ENCODE measurements around the gene RPL32.

The RPL32 gene

DNA sequence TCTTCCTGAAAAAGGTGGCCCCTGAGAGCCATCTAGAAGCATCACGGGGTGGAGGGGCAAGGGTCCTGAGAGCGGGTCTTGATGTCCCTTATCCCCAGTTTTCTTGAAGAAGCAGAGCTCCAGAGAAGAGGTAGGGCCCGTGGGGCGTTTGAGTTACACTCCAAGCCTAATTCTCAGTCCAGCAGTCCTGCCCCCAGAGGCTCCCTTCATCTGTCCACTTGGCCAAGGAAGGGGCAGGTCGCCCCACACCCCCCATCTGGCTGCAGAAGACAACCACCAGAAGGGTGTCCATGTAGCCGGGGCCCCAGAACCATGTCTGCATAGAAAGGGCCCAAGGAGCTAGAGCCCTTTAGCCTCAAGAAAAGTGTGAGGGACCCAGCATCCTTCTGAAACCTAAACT is 25.5 kb upstream of the RPL32 start:
- no peaks in the 10 kb centered on the region for H3K36me3 ChIP-seq (ENCODE audit: low read depth)
- no peak overlapping the region for H3K4me3 ChIP-seq (ENCODE audit: severe bottlenecking)
- H3K27me3 ChIP-seq (ENCODE audit: insufficient read depth, poor library complexity, severe bottlenecking) = no peaks in the 10 kb centered on the region
- no peak for TF ChIP-seq CTCF (IDR thresholded peaks at IDR 0.05; ENCODE audit: poor library complexity, severe bottlenecking)
- H3K9me3 ChIP-seq (ENCODE audit: severe bottlenecking) = peaks cover 3% of the 10 kb centered on the region
- ATAC-seq (ENCODE audit: low read depth) (no peak), DNase-seq (ENCODE audit: low spot score) (no peak)
- H3K4me1 ChIP-seq (ENCODE audit: insufficient read depth, poor library complexity, severe bottlenecking) = no peaks in the 10 kb centered on the region
- H3K27ac ChIP-seq (ENCODE audit: poor library complexity, severe bottlenecking) = no peak overlapping the region

GRCh38 chr3:12865271-12865670 is 23.9 kb upstream of the RPL32 start:
- TF ChIP-seq CTCF (IDR thresholded peaks at IDR 0.05; ENCODE audit: poor library complexity, severe bottlenecking) = no peak
- H3K4me1 ChIP-seq (ENCODE audit: insufficient read depth, poor library complexity, severe bottlenecking) = no peaks in the 10 kb centered on the region
- no peaks in the 10 kb centered on the region for H3K36me3 ChIP-seq (ENCODE audit: low read depth)
- ATAC-seq (ENCODE audit: low read depth) = no peak
- no peak for DNase-seq (ENCODE audit: low spot score)
- H3K27me3 ChIP-seq (ENCODE audit: insufficient read depth, poor library complexity, severe bottlenecking) = no peaks in the 10 kb centered on the region
- H3K9me3 ChIP-seq (ENCODE audit: severe bottlenecking) = peaks cover 3% of the 10 kb centered on the region
- H3K27ac ChIP-seq (ENCODE audit: poor library complexity, severe bottlenecking) = no peak overlapping the region
- no peak overlapping the region for H3K4me3 ChIP-seq (ENCODE audit: severe bottlenecking)

GRCh38 chr3:12862387-12862786 is 21.0 kb upstream of the RPL32 start:
- TF ChIP-seq CTCF (IDR thresholded peaks at IDR 0.05; ENCODE audit: poor library complexity, severe bottlenecking) = no peak
- ATAC-seq (ENCODE audit: low read depth) = no peak

GRCh38 chr3:12861611-12862010 is 20.2 kb upstream of the RPL32 start:
- H3K9me3 ChIP-seq (ENCODE audit: severe bottlenecking) = peaks cover 3% of the 10 kb centered on the region
- H3K27ac ChIP-seq (ENCODE audit: poor library complexity, severe bottlenecking) = no peak overlapping the region
- ATAC-seq (ENCODE audit: low read depth) (no peak), DNase-seq (ENCODE audit: low spot score) (no peak)
- no peaks in the 10 kb centered on the region for H3K27me3 ChIP-seq (ENCODE audit: insufficient read depth, poor library complexity, severe bottlenecking)
- no peaks in the 10 kb centered on the region for H3K36me3 ChIP-seq (ENCODE audit: low read depth)
- no peaks in the 10 kb centered on the region for H3K4me1 ChIP-seq (ENCODE audit: insufficient read depth, poor library complexity, severe bottlenecking)
- no peak overlapping the region for H3K4me3 ChIP-seq (ENCODE audit: severe bottlenecking)
- TF ChIP-seq CTCF (IDR thresholded peaks at IDR 0.05; ENCODE audit: poor library complexity, severe bottlenecking) = no peak

More at GRCh38 chr3:12862387-12862786, 21.0 kb upstream of the RPL32 start:
- H3K4me3 ChIP-seq (ENCODE audit: severe bottlenecking) = no peak overlapping the region
- H3K27ac ChIP-seq (ENCODE audit: poor library complexity, severe bottlenecking) = no peak overlapping the region
- no peaks in the 10 kb centered on the region for H3K4me1 ChIP-seq (ENCODE audit: insufficient read depth, poor library complexity, severe bottlenecking)
- H3K9me3 ChIP-seq (ENCODE audit: severe bottlenecking) = peaks cover 3% of the 10 kb centered on the region
- no peak for DNase-seq (ENCODE audit: low spot score)
- no peaks in the 10 kb centered on the region for H3K27me3 ChIP-seq (ENCODE audit: insufficient read depth, poor library complexity, severe bottlenecking)
- H3K36me3 ChIP-seq (ENCODE audit: low read depth) = no peaks in the 10 kb centered on the region

DNA sequence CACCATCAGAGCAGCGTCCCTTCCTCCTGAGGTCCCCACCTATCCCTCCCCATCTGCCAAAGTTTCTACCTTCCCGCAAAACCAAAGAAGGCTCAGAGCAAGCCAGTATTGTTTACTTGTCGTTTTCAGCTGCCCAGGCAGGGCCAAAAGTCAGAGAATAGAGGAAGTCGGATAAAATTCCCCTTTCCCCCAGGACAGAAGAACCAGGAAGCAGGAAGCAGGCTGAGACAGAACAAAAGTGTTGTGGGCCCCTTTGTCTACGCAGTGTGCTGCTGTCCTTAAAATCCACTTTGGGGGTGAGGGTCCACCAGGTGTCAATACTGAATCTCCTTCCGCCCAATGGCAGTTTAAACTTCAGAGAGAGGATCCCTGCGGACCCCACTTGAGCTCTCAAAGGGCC is 18.5 kb upstream of the RPL32 start:
- no peak for TF ChIP-seq CTCF (IDR thresholded peaks at IDR 0.05; ENCODE audit: poor library complexity, severe bottlenecking)
- no peaks in the 10 kb centered on the region for H3K4me1 ChIP-seq (ENCODE audit: insufficient read depth, poor library complexity, severe bottlenecking)
- H3K27ac ChIP-seq (ENCODE audit: poor library complexity, severe bottlenecking) = no peak overlapping the region
- DNase-seq (ENCODE audit: low spot score) (no peak), ATAC-seq (ENCODE audit: low read depth) (no peak)
- H3K36me3 ChIP-seq (ENCODE audit: low read depth) = no peaks in the 10 kb centered on the region
- H3K4me3 ChIP-seq (ENCODE audit: severe bottlenecking) = no peak overlapping the region
- H3K9me3 ChIP-seq (ENCODE audit: severe bottlenecking) = no peaks in the 10 kb centered on the region
- H3K27me3 ChIP-seq (ENCODE audit: insufficient read depth, poor library complexity, severe bottlenecking) = no peaks in the 10 kb centered on the region

All from RWPE2 (cell line).